Kidney glomerular epithelial cell (primary cell): ENCODE measurements around the gene TMEM234.

Experiments
- DNase-seq: peaks from one replicate; lab custom pipeline; 2025; lab: John Stamatoyannopoulos, UW

The TMEM234 gene

DNA sequence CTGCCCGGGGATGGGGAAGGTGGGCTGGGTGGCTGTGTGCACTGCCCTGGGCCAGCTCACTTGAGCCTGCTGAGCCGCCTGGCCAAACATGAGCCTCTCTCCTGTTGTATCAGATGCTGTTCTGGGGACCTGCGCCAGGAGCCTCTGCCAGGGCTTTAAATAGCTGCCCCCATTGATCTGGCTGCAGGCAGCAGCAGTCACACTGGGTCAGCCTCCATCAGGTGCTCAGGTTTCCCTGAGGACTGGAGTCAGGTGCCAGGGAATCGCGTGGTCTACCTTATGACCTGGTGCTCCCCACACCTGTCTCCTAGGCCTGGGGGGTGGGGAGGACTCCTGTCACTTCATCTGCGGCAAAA, 22.5 kb downstream of the TMEM234 start:
- DNase-seq = no peak

DNA sequence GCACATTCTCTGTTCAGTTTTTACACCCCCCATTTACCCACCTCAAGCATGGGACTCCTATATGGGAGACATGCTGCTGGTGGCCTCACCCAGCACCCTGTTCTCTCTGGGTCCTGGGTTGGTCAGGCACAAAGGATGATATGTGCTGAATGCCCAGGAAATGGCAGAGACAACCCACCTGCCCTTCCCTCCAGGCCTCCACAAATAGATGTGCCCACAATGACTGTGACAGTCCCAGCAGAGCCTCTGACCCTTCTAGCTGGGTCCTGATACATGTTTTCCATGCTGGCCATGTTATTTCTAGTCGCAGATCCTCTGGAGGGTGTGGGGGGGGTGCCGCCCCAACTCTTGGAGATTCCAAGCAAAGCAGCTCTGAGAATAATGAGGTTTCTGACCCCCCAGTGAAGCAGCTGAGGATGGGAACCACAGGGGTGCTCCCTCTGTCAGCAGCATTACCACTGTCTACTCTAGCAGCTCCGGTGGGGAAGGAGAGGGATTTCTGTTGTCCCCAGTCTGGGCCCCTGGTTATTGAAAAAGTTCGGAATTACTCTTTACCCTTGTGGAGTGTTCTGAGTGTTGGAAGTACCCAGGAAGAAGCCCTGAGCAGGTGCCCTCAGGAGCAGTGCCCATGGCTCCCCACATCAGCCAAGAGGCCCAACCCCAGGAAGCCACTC, 23.0 kb downstream of the TMEM234 start:
- DNase-seq = no peak

DNA sequence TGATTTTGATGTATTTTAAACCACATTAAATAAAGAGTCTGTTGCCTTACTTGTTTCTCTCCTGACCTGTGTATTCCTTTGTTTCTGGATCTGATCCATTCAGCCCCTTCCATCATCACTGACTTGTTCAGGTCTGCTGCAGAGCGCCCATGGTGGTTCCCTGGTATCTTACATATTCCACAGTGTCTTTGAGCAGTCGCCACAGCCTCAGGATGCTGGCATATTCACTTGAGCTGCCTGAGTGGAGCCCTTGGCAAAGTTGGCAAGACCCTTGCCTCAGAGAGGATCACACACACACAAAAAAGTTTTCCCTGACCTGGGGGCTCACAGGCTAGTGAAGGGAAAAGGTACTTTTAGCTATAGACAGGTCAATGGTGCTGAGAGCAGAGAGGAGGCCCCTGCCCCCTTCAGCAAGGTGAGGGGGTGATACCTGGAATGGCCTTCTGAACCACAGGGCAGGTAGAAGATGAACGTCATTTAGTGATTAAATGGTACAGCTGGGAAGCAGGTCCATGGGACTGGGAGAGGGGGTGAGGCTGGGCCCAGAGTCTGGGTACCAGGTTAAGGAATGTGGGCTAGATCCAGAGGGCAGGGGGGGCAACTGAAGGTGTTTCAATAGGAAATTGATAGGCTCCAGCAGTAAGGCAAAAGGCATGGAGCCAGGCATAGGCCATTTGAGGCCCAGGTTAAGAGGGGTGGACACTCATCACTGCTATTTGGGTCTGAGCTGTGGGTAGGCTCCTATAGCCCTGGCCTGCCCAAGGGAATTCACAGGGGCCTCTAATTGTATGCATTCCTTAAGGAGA, 23.7 kb downstream of the TMEM234 start:
- DNase-seq = no peak

DNA sequence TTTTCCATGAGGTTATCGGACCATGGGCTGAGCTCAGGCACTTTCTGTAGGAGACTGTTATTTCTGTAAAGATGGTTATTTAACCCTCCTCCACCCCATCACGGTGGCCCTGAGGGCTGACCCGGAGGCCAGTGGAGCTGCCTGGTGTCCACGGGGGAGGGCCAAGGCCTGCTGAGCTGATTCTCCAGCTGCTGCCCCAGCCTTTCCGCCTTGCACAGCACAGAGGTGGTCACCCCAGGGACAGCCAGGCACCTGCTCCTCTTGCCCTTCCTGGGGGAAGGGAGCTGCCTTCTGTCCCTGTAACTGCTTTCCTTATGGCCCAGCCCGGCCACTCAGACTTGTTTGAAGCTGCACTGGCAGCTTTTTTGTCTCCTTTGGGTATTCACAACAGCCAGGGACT, 24.3 kb downstream of the TMEM234 start:
- DNase-seq = no peak

DNA sequence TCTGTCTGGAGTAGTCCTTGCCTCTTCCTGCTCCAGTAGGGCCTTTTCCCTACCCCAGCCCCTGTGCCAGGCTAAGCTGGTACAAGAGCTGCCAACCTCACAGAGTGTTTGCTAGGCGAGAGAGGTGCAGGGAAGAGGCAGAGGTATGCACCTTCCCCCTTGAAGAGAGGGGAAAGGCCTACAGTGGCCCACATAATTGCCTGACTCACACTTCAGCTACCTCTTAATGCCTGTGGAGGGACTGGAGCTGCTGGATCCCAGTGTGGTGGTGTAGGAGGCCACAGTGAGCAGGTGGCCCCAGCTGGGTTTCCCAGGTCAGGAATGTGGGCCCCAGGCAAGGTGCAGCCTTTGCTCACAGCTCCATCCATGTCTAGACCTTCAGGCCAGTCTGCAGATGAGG, 25.1 kb downstream of the TMEM234 start:
- no peak for DNase-seq

DNA sequence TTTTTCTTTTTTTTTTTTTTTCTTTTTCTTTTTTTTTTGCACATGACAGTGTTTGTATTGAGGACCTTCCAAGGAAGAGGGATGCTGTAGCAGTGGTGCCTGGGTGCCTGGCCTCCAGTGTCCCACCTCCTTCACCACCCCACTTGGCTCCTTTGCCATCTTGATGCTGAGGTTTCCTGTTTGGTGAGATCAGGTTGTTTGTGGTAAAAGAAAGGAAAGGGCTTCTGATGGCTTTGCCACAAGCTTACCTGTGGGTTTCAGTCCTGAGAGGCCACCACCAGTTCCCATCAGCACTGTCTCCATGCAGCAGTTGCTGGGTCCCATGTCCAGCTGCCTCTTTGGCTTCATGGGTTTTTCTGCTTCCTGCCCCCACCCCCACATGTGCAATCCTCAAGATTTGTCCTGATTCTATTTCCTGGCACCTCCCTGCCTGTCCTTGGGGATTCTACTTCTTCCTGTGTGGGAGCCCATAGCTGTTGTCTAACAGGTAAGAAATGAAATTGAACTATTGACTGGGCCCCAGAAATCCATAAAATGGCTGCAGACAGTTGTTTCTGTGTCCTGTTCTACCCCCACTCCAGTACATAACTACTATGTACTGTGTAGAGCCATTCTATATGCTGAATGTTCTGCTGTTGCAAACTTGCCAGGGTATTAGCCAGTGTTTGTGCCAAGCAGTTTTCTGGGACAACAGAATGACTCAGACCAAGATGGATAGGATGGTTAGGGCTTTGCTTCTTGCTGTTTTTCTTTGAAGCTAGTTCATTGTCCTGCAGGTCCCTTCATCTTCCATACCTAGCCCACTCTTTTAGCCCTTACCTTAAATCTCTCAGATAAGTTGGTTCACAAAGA, 26.0 kb downstream of the TMEM234 start:
- DNase-seq = no peak

DNA sequence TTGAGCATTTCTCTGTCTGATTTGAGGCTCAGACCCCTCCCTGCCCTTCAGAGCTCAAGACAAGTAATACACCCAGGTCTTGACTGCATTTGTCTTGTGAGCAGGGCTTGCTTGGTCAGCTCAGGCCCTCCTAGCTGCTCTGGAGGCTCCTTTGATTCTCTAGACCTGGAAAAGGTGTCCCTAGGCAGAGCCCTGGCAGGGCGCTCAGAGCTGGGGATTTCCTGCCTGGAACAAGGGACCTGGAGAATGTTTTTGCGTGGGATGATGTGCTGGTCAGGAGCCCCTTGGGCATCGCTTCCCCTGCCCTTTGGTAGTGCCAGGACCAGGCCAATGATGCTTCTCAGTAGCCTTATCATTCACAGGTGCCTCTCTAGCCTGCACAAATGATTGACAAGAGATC, 26.6 kb downstream of the TMEM234 start:
- DNase-seq = no peak

DNA sequence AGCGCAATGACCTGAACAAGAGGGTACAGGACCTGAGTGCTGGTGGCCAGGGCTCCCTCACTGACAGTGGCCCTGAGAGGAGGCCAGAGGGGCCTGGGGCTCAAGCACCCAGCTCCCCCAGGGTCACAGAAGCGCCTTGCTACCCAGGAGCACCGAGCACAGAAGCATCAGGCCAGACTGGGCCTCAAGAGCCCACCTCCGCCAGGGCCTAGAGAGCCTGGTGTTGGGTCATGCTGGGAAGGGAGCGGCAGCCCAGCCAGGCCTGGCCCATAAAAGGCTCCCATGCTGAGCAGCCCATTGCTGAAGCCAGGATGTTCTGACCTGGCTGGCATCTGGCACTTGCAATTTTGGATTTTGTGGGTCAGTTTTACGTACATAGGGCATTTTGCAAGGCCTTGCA, 27.2 kb downstream of the TMEM234 start:
- DNase-seq = no peak

DNA sequence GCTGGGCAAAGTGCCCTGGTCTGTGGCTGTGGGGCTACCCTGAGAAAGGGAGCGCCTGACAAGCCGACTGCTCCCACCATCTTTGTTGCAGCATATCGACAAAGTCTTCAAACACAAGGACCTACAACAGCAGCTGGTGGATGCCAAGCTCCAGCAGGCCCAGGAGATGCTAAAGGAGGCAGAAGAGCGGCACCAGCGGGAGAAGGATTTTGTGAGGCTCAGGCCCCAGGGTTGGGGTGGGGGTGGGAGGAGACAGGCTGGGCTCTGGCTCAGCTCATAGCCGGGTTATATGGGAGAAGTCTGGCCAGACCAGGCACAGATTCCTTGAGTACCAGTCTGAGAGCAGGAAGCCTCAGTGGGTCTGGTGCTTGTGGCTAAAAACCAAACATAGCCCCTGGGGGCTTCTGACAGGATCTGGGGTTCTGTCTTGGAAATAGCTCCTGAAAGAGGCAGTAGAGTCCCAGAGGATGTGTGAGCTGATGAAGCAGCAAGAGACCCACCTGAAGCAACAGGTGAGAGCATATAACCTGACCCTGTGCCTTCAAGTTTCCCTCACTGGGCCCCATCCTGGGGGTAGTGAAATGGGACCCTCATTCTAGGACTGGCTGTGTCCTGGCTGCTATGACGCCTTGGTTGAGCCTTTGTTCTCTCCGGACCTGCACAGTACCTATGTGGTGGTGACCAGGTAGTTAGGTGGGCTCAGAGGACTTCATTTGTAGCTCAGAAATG, 29.8 kb downstream of the TMEM234 start:
- no peak for DNase-seq

DNA sequence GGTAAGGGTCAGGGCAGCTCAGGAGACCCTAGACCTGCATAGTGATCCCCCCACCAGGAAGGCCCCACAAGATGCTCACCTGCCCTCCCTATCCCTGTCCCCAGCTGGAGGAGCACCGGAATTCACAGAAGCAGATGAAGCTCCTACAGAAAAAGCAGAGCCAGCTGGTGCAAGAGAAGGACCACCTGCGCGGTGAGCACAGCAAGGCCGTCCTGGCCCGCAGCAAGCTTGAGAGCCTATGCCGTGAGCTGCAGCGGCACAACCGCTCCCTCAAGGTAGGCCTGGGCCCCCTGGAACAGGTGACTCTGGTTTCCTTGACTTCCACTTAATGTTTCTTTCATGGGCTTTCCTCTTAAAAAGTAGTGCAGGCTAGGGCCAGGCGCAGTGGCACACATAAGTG, 34.3 kb downstream of the TMEM234 start:
- DNase-seq = no peak

DNA sequence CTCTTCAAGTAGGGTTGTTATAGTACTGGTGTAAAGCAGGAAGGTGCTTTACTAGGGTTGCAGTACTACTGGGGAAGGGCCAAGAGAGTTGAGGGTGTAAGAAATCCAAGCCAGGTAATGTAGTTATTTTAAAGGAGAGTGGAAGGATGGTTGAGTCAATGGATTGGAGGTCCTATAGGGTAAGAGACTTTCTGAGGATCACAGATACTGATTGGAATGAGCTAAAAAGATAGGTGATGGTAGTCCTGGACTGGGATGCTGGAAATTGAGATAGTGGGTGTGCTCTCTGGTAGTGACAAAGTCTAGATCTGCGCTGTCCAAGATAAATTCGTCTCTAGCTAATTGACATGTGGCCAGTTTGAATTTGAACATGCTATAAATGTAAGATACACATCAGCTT, 35.7 kb downstream of the TMEM234 start:
- no peak for DNase-seq

DNA sequence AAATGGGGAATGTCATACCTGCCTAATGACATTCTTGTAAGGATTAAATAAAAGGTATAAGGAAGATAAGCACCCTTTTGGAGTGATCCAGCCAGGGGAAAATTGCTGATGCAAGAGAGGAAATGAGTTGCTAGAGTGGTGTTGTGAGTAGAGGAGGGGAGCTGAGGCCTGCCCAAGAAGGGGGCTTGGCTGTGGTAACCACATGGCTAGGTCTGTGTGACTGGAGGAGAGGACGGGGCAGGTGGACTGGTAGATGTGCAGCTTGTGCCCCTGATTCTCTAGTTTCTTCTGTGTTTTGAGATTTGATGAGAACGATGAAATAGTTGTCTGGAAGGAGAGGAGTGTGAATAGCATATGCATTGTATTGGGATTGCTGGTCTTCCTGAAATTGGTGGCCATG, 36.1 kb downstream of the TMEM234 start:
- DNase-seq = no peak

DNA sequence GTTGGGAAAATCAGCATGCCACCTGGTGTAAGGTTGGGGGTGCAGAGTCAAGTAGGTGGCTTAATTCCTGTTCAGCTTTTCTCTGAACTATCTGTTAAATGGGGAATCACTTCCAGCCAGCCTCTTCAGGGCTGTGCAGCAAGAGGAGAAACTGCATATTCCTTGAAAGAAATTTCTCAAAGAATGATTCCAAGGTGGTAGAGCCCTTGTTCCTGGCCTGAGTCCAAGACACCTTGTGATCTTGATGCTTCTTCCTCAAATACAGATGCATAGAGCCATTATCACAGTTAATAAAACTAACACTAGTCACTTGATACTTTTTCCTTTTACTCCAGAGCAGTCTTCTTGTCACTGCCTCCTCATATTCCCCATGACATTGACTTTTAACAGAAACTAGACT, 37.5 kb downstream of the TMEM234 start:
- no peak for DNase-seq

DNA sequence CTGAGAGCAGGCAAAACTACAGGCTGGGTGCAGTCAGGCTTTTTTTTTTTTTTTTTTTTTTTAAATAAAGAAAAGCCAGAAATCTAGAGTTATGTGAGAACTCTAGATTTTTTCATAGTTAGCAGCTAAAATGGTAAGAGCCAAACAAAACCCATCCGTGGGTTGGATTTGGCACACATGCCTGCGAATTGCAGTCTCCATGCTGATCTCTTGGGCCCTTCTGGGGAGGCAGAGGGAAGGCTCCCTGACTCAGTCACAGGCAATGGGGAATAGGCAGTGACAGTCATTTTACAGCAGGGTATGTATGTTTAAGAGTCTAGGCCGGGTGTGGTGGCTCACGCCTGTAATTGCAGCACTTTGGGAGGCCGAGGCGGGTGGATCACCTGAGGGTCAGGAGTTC, 40.1 kb downstream of the TMEM234 start:
- no peak for DNase-seq

DNA sequence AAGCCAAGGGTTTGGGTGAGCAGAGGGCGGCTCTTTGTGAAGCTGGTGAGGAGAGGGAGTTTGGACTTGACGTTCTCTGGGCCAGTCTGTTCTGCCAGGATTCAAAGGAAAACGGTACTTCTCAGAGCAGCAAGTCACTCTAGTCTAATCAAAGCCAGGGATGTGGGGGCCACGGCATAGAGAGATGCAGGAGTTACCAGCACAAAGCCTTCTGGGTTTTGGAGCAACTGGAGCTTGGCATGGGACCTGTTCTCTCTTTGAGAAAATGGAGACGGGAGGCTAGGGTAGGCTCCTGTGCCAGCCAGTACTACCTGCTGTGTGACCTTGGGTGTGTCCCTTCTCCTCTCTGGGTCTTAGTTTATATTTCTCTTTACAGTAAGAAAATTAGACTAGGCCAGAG, 40.6 kb downstream of the TMEM234 start:
- DNase-seq = no peak

DNA sequence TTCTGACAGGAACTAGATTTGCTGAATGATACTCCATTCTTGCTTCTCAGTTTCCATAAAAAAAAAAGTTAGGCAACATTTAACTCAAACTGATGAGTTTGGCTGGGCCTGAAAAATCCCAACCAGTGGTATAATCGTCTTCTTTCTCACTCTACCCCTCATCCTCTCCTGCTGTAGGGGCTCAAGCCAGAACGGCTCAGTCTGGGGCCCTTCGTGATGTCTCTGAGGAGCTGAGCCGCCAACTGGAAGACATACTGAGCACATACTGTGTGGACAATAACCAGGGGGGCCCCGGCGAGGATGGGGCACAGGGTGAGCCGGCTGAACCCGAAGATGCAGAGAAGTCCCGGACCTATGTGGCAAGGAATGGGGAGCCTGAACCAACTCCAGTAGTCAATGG, 41.1 kb downstream of the TMEM234 start:
- no peak for DNase-seq

DNA sequence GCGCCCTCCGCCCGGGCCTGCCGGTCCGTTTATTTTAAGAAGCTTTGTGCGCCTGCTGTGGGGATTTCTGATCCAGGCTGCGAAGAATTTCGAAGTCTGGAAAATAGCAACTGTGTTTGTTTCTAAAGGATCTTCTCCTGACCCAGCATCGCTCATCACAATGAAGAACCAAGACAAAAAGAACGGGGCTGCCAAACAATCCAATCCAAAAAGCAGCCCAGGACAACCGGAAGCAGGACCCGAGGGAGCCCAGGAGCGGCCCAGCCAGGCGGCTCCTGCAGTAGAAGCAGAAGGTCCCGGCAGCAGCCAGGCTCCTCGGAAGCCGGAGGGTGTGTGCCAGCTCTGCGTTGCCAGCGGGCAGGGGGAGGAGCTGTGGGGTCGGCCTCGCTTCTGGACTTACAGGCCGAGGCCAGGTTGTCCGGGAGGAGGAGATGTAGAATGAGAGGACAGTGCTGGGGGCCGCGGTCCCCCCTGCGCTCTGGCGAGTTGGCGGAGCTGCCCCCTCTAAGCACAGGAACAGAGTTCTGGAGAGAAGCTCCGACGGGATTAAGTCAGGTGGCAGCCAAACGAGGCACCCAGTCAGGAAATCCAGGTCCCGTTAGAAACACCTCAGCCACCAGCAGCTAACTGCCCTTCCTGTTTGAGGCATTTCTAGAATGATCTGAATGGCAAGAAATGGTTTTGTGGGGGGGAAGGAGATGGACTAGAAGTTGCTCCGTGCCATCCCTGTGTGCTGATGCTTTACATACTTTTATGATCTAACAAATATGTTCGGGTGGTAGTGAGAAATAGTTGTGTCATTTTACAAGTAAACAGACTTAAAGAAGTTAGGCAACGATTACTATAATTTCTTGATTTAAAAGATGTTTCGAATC, 41.7 kb downstream of the TMEM234 start:
- peak; percentile 68 for DNase-seq

DNA sequence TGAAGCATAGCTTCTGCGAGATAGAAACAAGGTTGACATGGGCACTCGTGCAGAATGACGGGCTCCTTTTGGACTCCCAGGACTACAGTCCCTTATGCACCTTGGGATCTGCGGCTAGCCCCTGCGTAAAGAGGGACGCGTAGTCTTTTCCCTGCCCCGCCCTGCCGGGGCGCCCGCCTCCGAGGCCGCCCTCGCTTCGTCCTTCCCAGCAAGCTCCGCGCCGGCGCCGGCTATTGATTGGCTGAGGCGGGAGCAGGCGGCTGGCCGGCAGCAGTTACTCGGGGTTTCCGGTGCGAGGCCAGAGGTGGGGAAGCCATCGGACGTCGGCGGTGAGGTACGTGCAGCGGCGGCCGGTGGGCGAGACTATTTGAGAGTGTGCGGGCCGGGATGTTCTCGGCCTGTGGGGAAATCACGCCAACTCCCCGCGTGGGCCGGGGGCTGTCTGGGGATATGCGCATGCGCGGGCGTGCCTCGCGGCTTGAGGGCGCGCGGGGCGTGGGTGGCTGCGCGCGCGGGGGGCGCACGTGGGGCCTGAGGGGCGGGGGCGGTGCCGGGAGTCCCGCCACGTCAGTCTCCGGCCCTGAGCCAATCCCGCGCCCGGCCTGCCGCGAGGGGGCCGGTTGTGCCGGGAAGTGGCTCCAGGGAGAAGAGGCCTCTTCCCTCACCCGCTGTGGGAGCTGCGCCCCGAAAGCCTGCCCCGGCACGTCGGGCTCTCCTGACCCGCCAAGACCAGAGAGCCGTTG, 42.5 kb downstream of the TMEM234 start, which contains the start of gene TXLNA:
Gene TXLNA, plus strand, starts transcription at position 233 of the 743 bp plus-strand sequence. CDS start 671 bp downstream, outside the sequence.
- DNase-seq = peak; percentile 80

DNA sequence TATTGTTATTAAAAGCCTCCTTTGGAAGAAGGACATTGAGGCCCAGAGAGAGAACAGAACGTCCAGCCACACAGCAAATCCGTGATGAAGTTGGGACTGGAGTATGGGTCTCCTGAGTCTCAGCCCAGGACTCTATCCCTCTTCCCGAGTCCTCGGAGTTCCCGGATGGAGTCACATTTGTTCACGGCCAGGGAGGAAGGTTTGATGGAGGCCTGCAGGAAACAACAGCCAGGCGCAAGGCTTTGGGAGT, 43.0 kb downstream of the TMEM234 start:
- no peak for DNase-seq

DNA sequence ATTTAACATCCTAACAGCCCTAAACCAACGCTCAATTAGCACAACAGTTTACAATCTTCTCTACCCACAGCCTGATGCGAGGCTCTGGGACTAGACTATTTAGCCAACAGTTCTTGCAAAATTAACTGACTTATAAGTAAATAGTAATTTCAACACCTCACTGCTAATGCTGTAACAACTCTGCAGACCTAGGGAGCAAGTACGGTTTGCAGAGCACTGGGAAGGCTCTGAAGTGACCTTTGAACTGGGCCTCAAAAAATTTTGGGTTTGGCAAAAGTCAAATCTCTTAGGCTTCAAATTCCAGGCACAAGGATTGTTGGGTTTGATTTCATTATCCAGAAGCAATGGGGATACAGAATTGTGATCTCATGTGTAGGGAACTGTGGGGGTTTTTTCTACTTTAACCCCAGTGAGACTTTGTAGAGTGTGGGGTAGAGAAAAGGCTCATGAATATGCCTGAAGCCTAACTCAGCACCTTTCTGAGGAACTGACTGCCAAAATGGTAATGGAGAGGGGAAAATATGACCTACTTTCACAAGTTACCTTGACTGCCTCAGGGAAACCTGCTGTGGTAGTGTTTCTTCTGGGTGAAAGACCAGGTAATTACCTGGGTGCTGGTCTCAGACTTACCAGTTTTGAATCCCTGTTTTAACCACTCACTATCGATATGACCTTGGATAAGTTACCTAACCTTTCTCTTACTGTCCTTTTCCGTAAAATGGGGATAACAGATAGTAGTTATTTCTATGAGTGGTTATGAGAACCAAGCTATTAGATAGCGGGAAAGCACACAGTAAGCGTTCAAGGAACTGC, 43.6 kb downstream of the TMEM234 start:
- DNase-seq = no peak
